ENCODE data around the gene PINLYP. TPM values are rescaled to one million over a fixed set of nuclear protein-coding genes. Genes with fewer than 3 reads are reported as not detected.

Gene PINLYP
- total RNA-seq, 1 donor = 0.72 TPM

Other genes starting within 250 kb of the PINLYP start
- under 0.01 TPM in 1 of 2 replicates, not detected in the other for gene CD177, start 222.1 kb upstream of the PINLYP start, total RNA-seq
- not detected in 2 replicates for gene TEX101, start 160.9 kb upstream of the PINLYP start, total RNA-seq
- gene LYPD3, start 110.2 kb upstream of the PINLYP start, total RNA-seq = 0.88 TPM in 1 of 2 replicates, not detected in the other
- 10.9 and 12.1 TPM in 2 replicates for gene PHLDB3, start 71.1 kb upstream of the PINLYP start, total RNA-seq
- 42.7 and 52.1 TPM in 2 replicates for gene ETHE1, start 48.6 kb upstream of the PINLYP start, total RNA-seq
- 0.29 and 0.72 TPM in 2 replicates for gene ZNF575, start 42.6 kb upstream of the PINLYP start, total RNA-seq
- 21.4 and 22.7 TPM in 2 replicates for gene XRCC1, start 274 bp upstream of the PINLYP start, total RNA-seq
- gene IRGQ, start 20.3 kb downstream of the PINLYP start, total RNA-seq = 18.9 and 23.2 TPM in 2 replicates
- gene ZNF576, start 20.8 kb downstream of the PINLYP start, total RNA-seq = 7.4 and 9.4 TPM in 2 replicates
- gene SRRM5, start 36.3 kb downstream of the PINLYP start, total RNA-seq = under 0.01 TPM in 1 of 2 replicates, not detected in the other
- 31.5 and 37.3 TPM in 2 replicates for gene ZNF428, start 43.8 kb downstream of the PINLYP start, total RNA-seq
- 1.2 and 1.4 TPM in 2 replicates for gene CADM4, start 64.0 kb downstream of the PINLYP start, total RNA-seq
- gene PLAUR, start 94.4 kb downstream of the PINLYP start, total RNA-seq = 52.5 and 62.2 TPM in 2 replicates
- gene IRGC, start 140.3 kb downstream of the PINLYP start, total RNA-seq = not detected in 2 replicates
- 14.5 and 17.4 TPM in 2 replicates for gene SMG9, start 179.2 kb downstream of the PINLYP start, total RNA-seq
- 6.5 and 7.2 TPM in 2 replicates for gene KCNN4, start 205.2 kb downstream of the PINLYP start, total RNA-seq
- 0.29 and 0.72 TPM in 2 replicates for gene LYPD5, start 226.6 kb downstream of the PINLYP start, total RNA-seq

All from osteoblast (primary cell).